Fibroblast of lung (primary cell): ENCODE data around the gene MYRFL.

Experiments used
- EZH2 ChIP-seq: IDR thresholded peaks from 2 replicates; pipeline ENCODE4 v1.5.1; 2012; ENCODE audit warnings: low read length, control low read depth, mild to moderate bottlenecking; ENCODE audit errors: missing control alignments
- TF ChIP-seq, protein P1 (sequence below), 2 donors: IDR thresholded peaks in 1 of 2; conservative IDR thresholded peaks in 1 of 2; 1 replicate in 1 of 2; 2 replicates in 1 of 2; pipeline ENCODE4 v1.5.1; 2011 to 2012; ENCODE audit warnings: low read length in 2 of 2, control low read depth in 1 of 2, inconsistent platforms in 1 of 2, low read depth in 1 of 2, mild to moderate bottlenecking in 1 of 2

DNA sequence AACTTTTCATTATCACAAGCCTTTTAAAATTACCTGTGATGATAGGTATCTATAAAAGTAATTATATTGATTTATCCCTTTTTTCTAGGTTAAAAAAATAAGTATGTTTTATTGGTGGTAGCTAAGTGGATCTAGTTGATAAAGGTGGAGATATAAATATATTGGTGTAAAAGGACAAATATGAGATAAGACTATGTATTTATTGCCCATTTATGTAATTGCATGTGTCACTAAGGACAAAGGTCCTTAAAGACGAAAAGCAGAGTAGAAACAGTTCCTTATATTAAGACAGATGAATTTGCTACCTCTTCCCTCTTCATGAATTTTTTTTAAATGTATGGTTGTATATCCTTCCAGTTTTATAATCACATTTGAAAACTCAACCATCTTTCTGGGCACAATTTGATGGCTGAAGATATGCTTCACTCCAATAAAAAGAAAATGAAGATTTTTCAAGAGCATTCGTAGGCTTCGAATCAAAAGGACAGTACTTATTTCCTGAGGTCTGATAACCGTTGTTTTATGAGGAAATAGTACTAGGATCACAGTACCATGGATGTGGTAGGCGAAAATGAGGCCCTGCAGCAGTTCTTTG, at the start of gene MYRFL:
- no peak for TF ChIP-seq EZH2
- TF ChIP-seq, protein P1, sequence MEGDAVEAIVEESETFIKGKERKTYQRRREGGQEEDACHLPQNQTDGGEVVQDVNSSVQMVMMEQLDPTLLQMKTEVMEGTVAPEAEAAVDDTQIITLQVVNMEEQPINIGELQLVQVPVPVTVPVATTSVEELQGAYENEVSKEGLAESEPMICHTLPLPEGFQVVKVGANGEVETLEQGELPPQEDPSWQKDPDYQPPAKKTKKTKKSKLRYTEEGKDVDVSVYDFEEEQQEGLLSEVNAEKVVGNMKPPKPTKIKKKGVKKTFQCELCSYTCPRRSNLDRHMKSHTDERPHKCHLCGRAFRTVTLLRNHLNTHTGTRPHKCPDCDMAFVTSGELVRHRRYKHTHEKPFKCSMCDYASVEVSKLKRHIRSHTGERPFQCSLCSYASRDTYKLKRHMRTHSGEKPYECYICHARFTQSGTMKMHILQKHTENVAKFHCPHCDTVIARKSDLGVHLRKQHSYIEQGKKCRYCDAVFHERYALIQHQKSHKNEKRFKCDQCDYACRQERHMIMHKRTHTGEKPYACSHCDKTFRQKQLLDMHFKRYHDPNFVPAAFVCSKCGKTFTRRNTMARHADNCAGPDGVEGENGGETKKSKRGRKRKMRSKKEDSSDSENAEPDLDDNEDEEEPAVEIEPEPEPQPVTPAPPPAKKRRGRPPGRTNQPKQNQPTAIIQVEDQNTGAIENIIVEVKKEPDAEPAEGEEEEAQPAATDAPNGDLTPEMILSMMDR (conservative IDR thresholded peaks at IDR 0.05 in 1 of 2, IDR thresholded peaks at IDR 0.05 in 1 of 2; ENCODE audit: low read depth in 1 of 2, low read length in 2 of 2), result no peak
